DMS 273 (cell line): Measurements from ENCODE around the gene BAG1.

Experiments
- DNase-seq: peaks from one replicate; lab custom pipeline; 2025; ENCODE audit not compliant: unreplicated experiment; lab: John Stamatoyannopoulos, UW

The BAG1 gene

GRCh38 chr9:33264473-33265177, at the start of gene BAG1, which contains the start of gene CHMP5:
BAG1 (minus strand) TSS chr9:33264708.
CHMP5 (plus strand) TSS chr9:33265049; CDS start chr9:33265079, 30 bp downstream.
- peak; percentile 99 for DNase-seq

- DNase-seq, result no peak
These were observed 47.4 kb upstream of the BAG1 start for GRCh38 chr9:33311953-33312352.

DNA sequence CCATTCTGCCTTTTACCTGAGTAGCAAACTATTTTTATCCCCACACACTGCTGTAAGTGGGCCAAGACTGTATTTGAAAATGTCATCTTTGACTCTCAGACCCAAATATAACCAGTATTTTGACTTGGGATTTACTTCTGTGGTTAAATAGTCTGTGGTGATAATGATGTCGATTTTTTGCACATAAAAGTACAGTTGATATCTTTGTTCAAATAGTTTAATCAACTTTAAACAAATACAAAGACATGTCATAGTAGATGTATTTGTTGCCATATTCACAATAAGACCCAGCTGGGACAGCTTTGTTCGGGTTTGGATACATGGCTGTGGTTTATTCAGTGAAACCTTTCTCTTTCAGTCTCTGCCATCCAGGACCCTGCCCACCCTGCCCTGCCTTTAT, 46.2 kb upstream of the BAG1 start:
- DNase-seq, result no peak

- DNase-seq, result no peak
These were observed 45.4 kb upstream of the BAG1 start for GRCh38 chr9:33309903-33310302.

- DNase-seq, result no peak
These were observed 42.6 kb upstream of the BAG1 start for GRCh38 chr9:33307067-33307466.

DNA sequence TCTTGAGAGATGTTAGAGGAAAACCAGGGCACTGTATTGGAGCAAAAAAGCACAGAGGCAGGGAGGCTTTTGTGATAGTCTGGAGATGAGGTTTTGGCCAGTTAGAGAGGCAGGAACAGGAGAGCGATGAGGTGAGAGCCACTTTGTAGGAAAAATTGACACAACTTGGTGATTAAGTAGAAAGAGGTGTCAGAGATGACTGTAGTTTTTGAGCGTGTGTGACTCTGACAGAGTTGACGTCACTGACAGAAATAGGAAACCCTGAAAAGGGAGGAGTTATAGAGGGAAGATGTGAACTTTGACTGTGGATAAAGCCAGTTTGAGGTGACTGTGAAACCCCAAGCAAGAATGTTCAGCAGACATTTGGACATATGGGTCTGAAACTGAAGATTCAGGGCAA, 41.5 kb upstream of the BAG1 start:
- no peak for DNase-seq

GRCh38 chr9:33304362-33304761, 39.9 kb upstream of the BAG1 start:
- DNase-seq, result no peak

GRCh38 chr9:33300546-33300945, 36.0 kb upstream of the BAG1 start:
- DNase-seq, result no peak

DNA sequence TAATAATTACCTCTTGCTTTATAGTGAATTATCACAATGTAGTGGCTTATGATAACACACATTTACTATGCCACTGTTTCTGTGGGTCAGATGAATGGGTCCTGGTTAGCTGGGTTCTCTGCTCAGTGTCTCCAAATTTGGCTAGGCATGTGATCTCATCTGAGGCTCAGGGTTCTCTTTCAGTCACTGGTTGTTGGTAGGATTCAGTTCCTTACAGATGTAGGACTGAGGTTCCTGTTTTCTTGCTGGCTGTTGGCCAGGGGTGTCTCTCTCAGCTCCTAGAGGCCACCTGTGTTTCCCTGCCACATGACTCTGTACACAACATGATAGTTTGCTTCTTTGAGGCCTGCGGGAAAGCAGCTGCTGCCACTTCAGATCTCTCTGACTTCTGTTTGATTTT, 32.9 kb upstream of the BAG1 start:
- peak; percentile 62 for DNase-seq

DNA sequence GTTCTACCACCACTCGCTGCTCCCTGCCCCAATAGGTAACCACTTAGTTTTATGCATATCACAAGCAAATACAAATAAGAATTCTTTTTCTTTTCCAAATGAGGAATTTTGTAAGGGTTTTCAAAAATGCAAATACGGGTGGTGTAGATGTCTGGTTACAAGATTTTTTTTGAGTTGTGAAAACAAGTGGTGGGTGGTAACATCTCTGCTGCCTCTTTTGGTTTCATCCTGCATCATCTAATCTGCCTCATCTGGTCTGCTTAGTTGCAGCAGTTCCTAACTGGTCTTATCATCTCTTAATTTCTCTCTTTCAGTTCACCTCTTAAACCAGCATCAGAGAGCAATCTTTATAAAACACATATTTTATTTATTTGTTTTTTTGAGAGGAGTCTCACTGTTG, 31.1 kb upstream of the BAG1 start:
- DNase-seq, result no peak

DNA sequence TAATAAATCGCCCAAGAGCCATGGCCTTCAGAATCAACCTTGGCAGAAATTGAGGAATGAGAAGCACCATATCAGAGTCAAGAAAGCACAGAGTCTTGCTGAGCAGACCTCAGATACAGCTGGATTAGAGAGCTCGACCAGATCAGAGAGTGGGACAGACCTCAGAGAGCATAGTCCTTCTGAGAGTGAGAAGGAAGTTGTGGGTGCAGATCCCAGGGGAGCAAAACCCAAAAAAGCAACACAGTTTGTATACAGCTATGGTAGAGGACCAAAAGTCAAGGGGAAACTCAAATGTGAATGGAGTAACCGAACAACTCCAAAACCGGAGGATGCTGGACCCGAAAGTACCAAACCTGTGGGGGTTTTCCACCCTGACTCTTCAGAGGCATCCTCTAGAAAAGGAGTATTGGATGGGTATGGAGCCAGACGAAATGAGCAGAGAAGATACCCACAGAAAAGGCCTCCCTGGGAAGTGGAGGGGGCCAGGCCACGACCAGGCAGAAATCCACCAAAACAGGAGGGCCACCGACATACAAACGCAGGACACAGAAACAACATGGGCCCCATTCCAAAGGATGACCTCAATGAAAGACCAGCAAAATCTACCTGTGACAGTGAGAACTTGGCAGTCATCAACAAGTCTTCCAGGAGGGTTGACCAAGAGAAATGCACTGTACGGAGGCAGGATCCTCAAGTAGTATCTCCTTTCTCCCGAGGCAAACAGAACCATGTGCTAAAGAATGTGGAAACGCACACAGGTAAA, 30.3 kb upstream of the BAG1 start:
- DNase-seq, result no peak

- no peak for DNase-seq
These were observed 29.3 kb upstream of the BAG1 start for GRCh38 chr9:33293782-33294181.

GRCh38 chr9:33291901-33292300, 27.4 kb upstream of the BAG1 start:
- DNase-seq, result no peak

- DNase-seq, result no peak
These were observed 26.5 kb upstream of the BAG1 start for GRCh38 chr9:33291031-33291397.

- DNase-seq, result peak; percentile 99
These were observed 25.9 kb upstream of the BAG1 start, which contains the start of gene NFX1 for GRCh38 chr9:33290247-33291030. NFX1 (plus strand) TSS chr9:33290516; CDS start chr9:33290573, 57 bp downstream.

DNA sequence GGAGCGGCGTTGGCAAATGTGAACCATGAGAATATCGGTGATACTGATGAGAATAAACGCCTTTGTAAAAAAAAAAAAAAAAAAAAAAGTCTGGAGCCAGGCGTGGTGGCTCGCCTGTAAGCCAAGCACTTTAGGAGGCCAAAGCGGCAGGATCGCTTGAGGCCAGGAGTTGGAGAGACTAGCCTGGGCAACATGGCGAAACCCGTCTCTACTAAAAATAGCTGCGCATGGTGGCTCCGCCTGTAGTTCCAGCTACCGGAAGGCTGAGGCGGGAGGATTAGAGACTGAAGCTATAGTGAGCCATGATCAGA, 25.4 kb upstream of the BAG1 start:
- no peak for DNase-seq

GRCh38 chr9:33289496-33289895, 25.0 kb upstream of the BAG1 start:
- DNase-seq, result peak; percentile 30

DNA sequence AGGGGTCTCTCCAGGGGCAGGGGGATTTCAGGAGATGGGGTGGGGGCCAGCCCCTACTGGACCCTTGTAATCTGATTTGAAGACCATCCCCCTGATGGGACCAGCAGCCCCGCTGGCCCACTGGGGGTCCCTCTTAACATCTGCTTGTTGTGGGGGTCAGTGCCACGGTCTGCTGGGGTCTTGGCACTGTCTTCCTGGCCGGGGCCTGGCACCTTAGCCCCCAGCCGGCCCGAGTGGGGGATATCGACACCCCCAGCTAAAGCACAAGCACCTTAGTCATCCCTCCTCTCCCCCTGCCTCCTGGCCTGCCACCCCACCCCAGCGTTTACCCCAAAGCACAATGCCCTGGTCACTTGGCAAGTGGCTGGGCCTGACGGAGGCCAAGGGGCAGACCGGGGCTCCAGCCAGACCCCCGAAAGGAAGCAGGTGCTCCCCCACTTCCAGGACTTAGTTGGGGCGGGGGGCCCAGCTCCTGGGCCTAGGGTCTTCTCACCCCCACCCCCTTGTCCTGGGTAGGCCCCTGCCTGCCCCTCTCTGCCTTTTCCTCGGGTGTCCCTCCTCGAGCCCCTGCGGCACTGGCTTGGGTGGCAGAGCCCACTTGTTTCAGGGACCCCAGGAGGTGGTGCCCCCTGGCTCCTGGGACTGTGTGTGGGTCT, 24.4 kb upstream of the BAG1 start:
- no peak for DNase-seq

GRCh38 chr9:33288235-33288634, 23.7 kb upstream of the BAG1 start:
- DNase-seq, result no peak

DNA sequence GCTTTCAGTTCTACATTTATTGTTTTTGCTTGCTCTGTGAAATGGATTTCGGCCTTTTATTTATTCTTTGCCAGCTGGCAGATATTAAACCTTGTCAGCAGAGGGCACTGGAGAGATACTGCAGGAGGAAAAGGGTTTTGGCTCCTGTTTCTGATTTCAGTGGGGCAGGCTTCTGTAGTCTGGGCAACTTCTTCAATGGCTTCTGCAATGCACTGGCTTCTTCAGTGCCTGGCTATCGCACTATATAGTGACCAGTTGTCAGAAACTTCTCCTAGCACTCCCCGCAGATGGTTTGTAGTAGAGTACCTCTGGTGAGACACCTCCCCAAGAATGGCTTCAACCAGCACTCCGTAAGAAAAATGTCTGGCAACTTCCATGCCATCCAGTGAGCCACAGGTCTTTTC, 22.6 kb upstream of the BAG1 start:
- DNase-seq, result peak; percentile 89

DNA sequence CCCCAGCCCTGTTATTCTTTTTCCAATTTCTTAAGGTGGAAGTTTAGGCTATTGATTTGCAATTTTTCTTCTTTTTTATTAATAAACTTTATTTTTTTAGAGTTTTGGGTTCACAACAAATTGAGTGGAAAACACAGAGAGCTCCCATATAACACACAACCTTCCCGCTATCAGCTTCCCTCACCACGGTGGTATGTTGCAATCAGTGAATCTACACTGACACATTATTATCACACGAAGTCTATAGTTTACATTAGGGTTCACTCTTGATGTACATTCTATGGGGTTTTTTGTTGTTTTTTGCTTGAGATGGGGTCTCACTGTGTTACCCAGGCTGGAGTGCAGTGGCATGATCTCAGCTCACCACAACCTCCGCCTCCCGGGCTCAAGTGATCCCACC, 21.0 kb upstream of the BAG1 start:
- no peak for DNase-seq
